ENCODE measurements around the gene CHCHD5.

DNA sequence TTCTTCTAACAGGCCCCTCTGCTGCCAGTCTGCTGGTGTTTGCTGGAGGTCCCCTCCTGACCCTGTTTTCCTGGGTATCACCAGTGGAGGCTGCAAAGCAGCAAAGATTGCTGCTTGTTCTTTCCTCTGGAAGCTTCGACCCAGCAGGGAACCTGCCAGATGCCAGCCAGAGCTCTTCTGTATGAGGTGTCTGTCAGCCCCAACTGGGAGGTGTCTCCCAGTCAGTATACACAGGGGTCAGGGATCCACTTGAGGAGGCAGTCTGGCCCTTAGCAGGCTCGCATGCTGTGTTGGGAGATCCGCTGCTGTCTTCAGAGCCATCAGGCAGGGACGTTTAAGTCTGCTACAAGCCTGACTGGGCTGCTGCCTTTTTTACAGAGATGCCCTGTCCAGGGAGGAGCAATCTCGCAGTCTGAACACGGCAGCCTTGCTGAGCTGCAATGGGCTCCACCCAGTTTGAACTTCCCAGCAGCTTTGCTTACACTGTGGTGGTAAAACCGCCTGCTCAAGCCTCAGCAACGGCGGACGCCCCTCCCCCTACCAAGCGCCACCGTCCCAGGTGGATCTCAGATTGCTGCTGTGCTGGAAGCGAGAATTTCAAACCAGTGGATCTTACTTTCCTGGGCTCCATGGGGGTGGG lies 29.9 kb downstream of the CHCHD5 start:
- TF ChIP-seq POLR2A (IDR thresholded peaks at IDR 0.05): no peak
- TF ChIP-seq, protein P1, sequence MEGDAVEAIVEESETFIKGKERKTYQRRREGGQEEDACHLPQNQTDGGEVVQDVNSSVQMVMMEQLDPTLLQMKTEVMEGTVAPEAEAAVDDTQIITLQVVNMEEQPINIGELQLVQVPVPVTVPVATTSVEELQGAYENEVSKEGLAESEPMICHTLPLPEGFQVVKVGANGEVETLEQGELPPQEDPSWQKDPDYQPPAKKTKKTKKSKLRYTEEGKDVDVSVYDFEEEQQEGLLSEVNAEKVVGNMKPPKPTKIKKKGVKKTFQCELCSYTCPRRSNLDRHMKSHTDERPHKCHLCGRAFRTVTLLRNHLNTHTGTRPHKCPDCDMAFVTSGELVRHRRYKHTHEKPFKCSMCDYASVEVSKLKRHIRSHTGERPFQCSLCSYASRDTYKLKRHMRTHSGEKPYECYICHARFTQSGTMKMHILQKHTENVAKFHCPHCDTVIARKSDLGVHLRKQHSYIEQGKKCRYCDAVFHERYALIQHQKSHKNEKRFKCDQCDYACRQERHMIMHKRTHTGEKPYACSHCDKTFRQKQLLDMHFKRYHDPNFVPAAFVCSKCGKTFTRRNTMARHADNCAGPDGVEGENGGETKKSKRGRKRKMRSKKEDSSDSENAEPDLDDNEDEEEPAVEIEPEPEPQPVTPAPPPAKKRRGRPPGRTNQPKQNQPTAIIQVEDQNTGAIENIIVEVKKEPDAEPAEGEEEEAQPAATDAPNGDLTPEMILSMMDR (IDR thresholded peaks at IDR 0.05): no peak
- no peak for TF ChIP-seq POLR2AphosphoS5 (IDR thresholded peaks at IDR 0.05)
- no peak for TF ChIP-seq EP300 (IDR thresholded peaks at IDR 0.05)
